ENCODE measurements around the gene CNN2. TPM values are rescaled to one million over a fixed set of nuclear protein-coding genes. Genes with fewer than 3 reads are reported as not detected.

CNN2 gene
- total RNA-seq, 6 experiments from 2014 or later: 483 to 579 (median 507) TPM

GRCh38 chr19:1055886-1056620 is 29.6 kb downstream of the CNN2 start:
- DNase-seq: no peak
- Mint-ChIP-seq H3K4me1 (ENCODE audit: low read depth) (no peaks in the 10 kb centered on the region), H3K27ac (no peak overlapping the region), H3K9me3 (peaks cover 26% of the 10 kb centered on the region; the same call in 1 of the 2 replicates), H3K27me3 (ENCODE audit: insufficient read depth) (peaks cover 3% of the 10 kb centered on the region), H3K36me3 (ENCODE audit: low read depth) (peaks cover 12% of the 10 kb centered on the region; the same call in 1 of the 2 replicates), H3K4me3 (no peak overlapping the region)
- TF ChIP-seq CTCF (IDR thresholded peaks at IDR 0.05): no peak

- no peaks in the 10 kb centered on the region for H3K4me1 Mint-ChIP-seq (ENCODE audit: low read depth)
- H3K9me3 Mint-ChIP-seq: peaks cover 26% of the 10 kb centered on the region; the same call in 1 of the 2 replicates
- peaks cover 12% of the 10 kb centered on the region; the same call in 1 of the 2 replicates for H3K36me3 Mint-ChIP-seq (ENCODE audit: low read depth)
- DNase-seq: peak; percentile 73
- H3K27ac Mint-ChIP-seq: no peak overlapping the region
- TF ChIP-seq CTCF (IDR thresholded peaks at IDR 0.05): peak; percentile 37; the same call in 1 of the 2 replicates
- H3K4me3 Mint-ChIP-seq: no peak overlapping the region
- H3K27me3 Mint-ChIP-seq (ENCODE audit: insufficient read depth): peaks cover 3% of the 10 kb centered on the region
These were observed 30.9 kb downstream of the CNN2 start for GRCh38 chr19:1057176-1057855.

GRCh38 chr19:1058112-1058511 is 31.7 kb downstream of the CNN2 start:
- H3K27ac Mint-ChIP-seq: no peak overlapping the region

GRCh38 chr19:1060689-1061088 is 34.3 kb downstream of the CNN2 start:
- no peak for TF ChIP-seq CTCF (IDR thresholded peaks at IDR 0.05)
- Mint-ChIP-seq H3K27ac (no peak overlapping the region), H3K9me3 (peaks cover 26% of the 10 kb centered on the region; the same call in 1 of the 2 replicates), H3K4me1 (ENCODE audit: low read depth) (no peaks in the 10 kb centered on the region), H3K36me3 (ENCODE audit: low read depth) (peaks cover 12% of the 10 kb centered on the region; the same call in 1 of the 2 replicates), H3K27me3 (ENCODE audit: insufficient read depth) (peaks cover 3% of the 10 kb centered on the region), H3K4me3 (no peak overlapping the region)
- DNase-seq: no peak

More at GRCh38 chr19:1058112-1058511, 31.7 kb downstream of the CNN2 start:
- Mint-ChIP-seq H3K27me3 (ENCODE audit: insufficient read depth) (peaks cover 3% of the 10 kb centered on the region), H3K4me3 (no peak overlapping the region), H3K9me3 (peaks cover 26% of the 10 kb centered on the region; the same call in 1 of the 2 replicates), H3K4me1 (ENCODE audit: low read depth) (no peaks in the 10 kb centered on the region), H3K36me3 (ENCODE audit: low read depth) (peaks cover 12% of the 10 kb centered on the region; the same call in 1 of the 2 replicates)
- no peak for TF ChIP-seq CTCF (IDR thresholded peaks at IDR 0.05)
- no peak for DNase-seq

- peaks cover 2% of the 10 kb centered on the region for H3K27me3 Mint-ChIP-seq (ENCODE audit: insufficient read depth)
- TF ChIP-seq CTCF (IDR thresholded peaks at IDR 0.05): no peak
- no peak overlapping the region for H3K27ac Mint-ChIP-seq
- H3K4me3 Mint-ChIP-seq: no peak overlapping the region
- no peak for DNase-seq
- H3K36me3 Mint-ChIP-seq (ENCODE audit: low read depth): peaks cover 6% of the 10 kb centered on the region; the same call in 1 of the 2 replicates
- peaks cover 15% of the 10 kb centered on the region; the same call in 1 of the 2 replicates for H3K9me3 Mint-ChIP-seq
- no peaks in the 10 kb centered on the region for H3K4me1 Mint-ChIP-seq (ENCODE audit: low read depth)
These were observed 35.6 kb downstream of the CNN2 start for GRCh38 chr19:1061987-1062386.
